Cardiac muscle cell (in vitro differentiated cells and primary cell): Measurements from ENCODE around the gene AKAP8. TPM values are rescaled to one million over a fixed set of nuclear protein-coding genes. Genes with fewer than 3 reads are reported as not detected.

Experiments
- DNase-seq, 2 donors: peaks; one replicate each; pipeline versions ENCODE4 v3.0.0 to v3.0.0-alpha.2; 2010 to 2017; ENCODE audit warnings: low read depth in 1 of 2, low spot score in 1 of 2
- H3K27ac ChIP-seq: fragments of 200-600 bp; sonication (generic); 2 replicates; pipeline ENCODE4 v1.5.1; 2016
- H3K27me3 ChIP-seq: fragments of 200-600 bp; sonication (generic); 2 replicates; pipeline ENCODE4 v1.6.0; 2016; ENCODE audit warnings: control low read depth
- H3K36me3 ChIP-seq: fragments of 200-600 bp; sonication (generic); 2 replicates; pipeline ENCODE4 v1.5.1; 2016; ENCODE audit warnings: control low read depth
- H3K4me1 ChIP-seq: fragments of 200-600 bp; sonication (generic); 2 replicates; pipeline ENCODE4 v1.8.1; 2017; ENCODE audit warnings: low read depth, mild to moderate bottlenecking, mixed run types
- H3K4me3 ChIP-seq: fragments of 200-600 bp; sonication (generic); 2 replicates; pipeline ENCODE4 v1.5.1; 2016; ENCODE audit warnings: mild to moderate bottlenecking
- H3K9me3 ChIP-seq: fragments of 200-600 bp; sonication (generic); 2 replicates; pipeline ENCODE4 v1.5.1; 2017; ENCODE audit warnings: low read depth, mild to moderate bottlenecking, control low read depth
- CTCF ChIP-seq: IDR thresholded peaks from 2 replicates; pipeline ENCODE4 v1.5.1; 2012; ENCODE audit warnings: low read depth, mild to moderate bottlenecking, low read length
- polyA plus RNA-seq: library from polyadenylated mRNA; unstranded; fragments of >200 nt; fragmentation: Nextera tagmentation; extraction: Ambion mirVana; gene quantifications from 2 replicates; pipeline ENCODE4 v1.2.1, GENCODE V29; 2016
- total RNA-seq: library from RNA; depleted of rRNA; stranded (reverse); fragments of >200 nt; gene quantifications from 2 replicates; pipeline ENCODE4 v1.2.3, GENCODE V29; 2016

AKAP8 gene
- total and polyA plus RNA-seq, 2 experiments from 2014 or later, result 17.8 to 34.5 TPM

- Histone ChIP-seq H3K4me3 (no peak overlapping the region), H3K27ac (peak overlapping the region; percentile 79)
- DNase-seq, result peak in 1 of 2 donors; percentile 47
Measured at GRCh38 chr19:15304140-15304705, 75.4 kb downstream of the AKAP8 start.

More at GRCh38 chr19:15304140-15304705, 75.4 kb downstream of the AKAP8 start:
- TF ChIP-seq CTCF, result no peak
- Histone ChIP-seq H3K36me3 (no peaks in the 10 kb centered on the region), H3K9me3 (no peaks in the 10 kb centered on the region), H3K4me1 (peaks cover 36% of the 10 kb centered on the region), H3K27me3 (no peaks in the 10 kb centered on the region)

Other genes with a start within 250 kb of the AKAP8 start
- 27.2 and 40.4 TPM in 2 replicates for gene NOTCH3, start 178.8 kb downstream of the AKAP8 start, total RNA-seq
- gene NOTCH3, start 178.8 kb downstream of the AKAP8 start, polyA plus RNA-seq, result 19.9 and 28.5 TPM in 2 replicates
- gene EPHX3, start 147.3 kb downstream of the AKAP8 start, total RNA-seq, result 0.70 and 1.9 TPM in 2 replicates
- gene EPHX3, start 147.3 kb downstream of the AKAP8 start, polyA plus RNA-seq, result 4.0 and 4.6 TPM in 2 replicates
- gene BRD4, start 47.2 kb downstream of the AKAP8 start, total RNA-seq, result 25.9 and 42.5 TPM in 2 replicates
- 86.1 and 109 TPM in 2 replicates for gene BRD4, start 47.2 kb downstream of the AKAP8 start, polyA plus RNA-seq
- 207 and 410 TPM in 2 replicates for gene AKAP8L, start 39.2 kb upstream of the AKAP8 start, total RNA-seq
- 235 and 328 TPM in 2 replicates for gene AKAP8L, start 39.2 kb upstream of the AKAP8 start, polyA plus RNA-seq
- gene WIZ, start 70.2 kb upstream of the AKAP8 start, total RNA-seq, result 60.4 and 82.7 TPM in 2 replicates
- 40.3 and 45.9 TPM in 2 replicates for gene WIZ, start 70.2 kb upstream of the AKAP8 start, polyA plus RNA-seq
- 0.14 TPM in 1 of 2 replicates, not detected in the other for gene RASAL3, start 84.8 kb upstream of the AKAP8 start, total RNA-seq
- 0.46 TPM in 1 of 2 replicates, not detected in the other for gene RASAL3, start 84.8 kb upstream of the AKAP8 start, polyA plus RNA-seq
- not detected in 2 replicates for gene PGLYRP2, start 99.7 kb upstream of the AKAP8 start, total RNA-seq
- not detected in 2 replicates for gene PGLYRP2, start 99.7 kb upstream of the AKAP8 start, polyA plus RNA-seq
- gene CYP4F22, start 128.7 kb upstream of the AKAP8 start, total RNA-seq, result not detected in 2 replicates
- gene CYP4F22, start 128.7 kb upstream of the AKAP8 start, polyA plus RNA-seq, result not detected in 2 replicates
- not detected in 2 replicates for gene CYP4F8, start 235.4 kb upstream of the AKAP8 start, total RNA-seq
- not detected in 2 replicates for gene CYP4F8, start 235.4 kb upstream of the AKAP8 start, polyA plus RNA-seq